UCSD-AML1 (cell line): ENCODE results near the gene NCLN.
"Not testable (repeated sequence)": the region's sequence is repeated elsewhere in the genome, so short reads cannot be mapped to it uniquely, and the experiment has no call there.

Experiments
- DNase-seq: peaks from one replicate; lab custom pipeline; 2025; ENCODE audit not compliant: unreplicated experiment; lab: John Stamatoyannopoulos, UW

The NCLN gene

GRCh38 chr19:3179739-3180293, 5.9 kb upstream of the NCLN start:
- no peak for DNase-seq

GRCh38 chr19:3183721-3184641, 1.7 kb upstream of the NCLN start:
- no peak for DNase-seq

DNA sequence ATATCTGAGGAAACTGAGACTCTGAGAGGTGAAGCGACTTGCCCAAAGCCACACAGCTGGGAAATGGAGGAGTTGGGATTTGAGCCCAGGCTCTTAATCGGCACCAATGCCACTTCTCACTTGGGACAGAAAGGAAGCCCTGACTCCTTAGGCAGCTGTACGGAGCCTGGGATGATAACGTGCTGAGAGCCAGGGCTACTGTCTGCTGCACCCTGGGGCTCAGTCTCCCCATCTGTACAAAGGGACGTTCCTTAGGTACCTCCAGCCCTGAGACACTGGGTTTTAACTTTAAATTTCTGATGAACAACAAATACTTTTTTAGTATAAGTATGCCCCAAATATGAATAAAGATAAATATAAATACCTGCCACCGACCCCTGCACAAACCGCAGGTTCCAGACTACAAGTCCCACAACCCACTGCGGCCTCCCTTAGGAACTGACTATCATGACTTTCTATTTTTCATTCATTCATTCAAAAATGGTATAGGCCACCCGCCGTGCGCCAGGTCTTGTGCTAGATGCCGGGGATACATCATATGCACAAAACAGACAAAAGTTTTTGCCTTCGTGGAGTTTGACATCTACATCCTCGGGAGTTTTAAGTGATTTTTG, 776 bp upstream of the NCLN start:
- no peak for DNase-seq

DNA sequence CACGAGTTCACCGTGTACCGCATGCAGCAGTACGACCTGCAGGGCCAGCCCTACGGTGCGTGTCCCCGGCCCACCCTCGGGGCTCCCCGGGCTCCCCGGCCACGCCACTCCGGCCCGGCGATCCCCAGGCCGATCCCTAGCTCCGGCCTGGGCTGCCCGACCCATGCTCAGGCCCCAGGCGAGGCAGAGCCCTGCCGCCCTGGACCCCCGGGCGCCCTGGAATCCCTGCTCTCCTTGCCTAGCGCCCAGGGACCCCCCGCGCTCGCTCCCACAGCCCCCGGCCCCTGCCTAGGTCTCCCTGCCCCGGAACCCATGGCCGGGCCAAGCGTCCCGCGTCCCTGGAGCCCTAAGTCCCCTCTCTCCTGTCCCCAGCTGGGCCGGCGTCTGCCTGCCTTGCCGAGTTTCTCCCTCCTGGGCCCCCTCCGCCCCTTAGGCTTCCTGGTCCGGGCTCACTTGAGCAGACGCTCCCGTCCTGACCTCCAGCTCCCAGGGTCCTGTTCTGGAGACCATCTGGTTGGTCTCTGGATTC, 494 bp downstream of the NCLN start:
- no peak for DNase-seq

GRCh38 chr19:3186891-3187661, 1.3 kb downstream of the NCLN start:
- no peak for DNase-seq

- no peak for DNase-seq
Measured at GRCh38 chr19:3187662-3188511, 2.2 kb downstream of the NCLN start.

GRCh38 chr19:3188627-3189596, 3.2 kb downstream of the NCLN start:
- peak; percentile 40 for DNase-seq

GRCh38 chr19:3189702-3190469, 4.2 kb downstream of the NCLN start:
- DNase-seq: no peak

- DNase-seq: no peak
Measured at GRCh38 chr19:3190470-3190770, 4.7 kb downstream of the NCLN start.

DNA sequence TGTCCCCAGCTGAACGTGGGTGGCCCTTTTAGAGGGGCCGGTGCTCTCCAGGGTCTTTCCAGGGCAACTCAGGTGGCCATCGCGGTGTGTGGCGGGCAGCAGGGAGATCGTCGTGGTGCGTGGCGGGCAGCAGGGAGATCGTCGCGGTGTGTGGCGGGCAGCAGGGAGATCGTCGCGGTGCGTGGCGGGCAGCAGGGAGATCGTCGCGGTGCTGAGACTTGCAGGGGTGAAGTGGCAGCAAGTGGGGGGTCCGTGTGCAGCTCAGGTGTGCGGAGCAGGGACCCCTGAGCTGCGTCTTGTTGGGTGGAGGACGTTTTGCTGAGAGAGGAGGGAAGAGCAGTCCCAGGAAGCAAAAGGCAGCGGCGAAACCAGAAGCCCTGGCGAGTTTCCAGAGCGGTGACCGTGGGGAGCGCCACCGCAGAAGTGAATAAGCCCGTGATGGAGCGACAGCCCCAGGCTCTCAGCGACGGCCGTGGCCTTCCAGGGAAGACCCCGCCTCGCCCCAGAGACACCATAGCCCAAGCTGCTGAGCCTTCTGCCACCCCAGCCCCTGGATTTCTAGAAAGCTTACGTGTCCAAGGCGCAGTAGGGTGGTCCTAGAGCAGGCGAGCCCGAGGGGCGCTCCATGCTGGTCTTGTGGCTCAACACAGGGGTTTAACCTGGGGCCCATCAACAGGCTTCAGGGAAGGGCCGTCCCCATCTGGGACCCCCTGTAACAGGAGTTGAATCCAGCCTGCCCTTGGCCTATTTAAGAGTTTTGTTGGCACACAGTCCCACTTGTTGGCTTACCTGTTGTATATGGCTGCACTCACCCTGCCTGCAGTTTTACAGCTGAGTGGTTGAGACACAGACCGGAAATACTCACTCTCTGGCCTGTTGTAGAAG, 5.4 kb downstream of the NCLN start:
- no peak for DNase-seq

DNA sequence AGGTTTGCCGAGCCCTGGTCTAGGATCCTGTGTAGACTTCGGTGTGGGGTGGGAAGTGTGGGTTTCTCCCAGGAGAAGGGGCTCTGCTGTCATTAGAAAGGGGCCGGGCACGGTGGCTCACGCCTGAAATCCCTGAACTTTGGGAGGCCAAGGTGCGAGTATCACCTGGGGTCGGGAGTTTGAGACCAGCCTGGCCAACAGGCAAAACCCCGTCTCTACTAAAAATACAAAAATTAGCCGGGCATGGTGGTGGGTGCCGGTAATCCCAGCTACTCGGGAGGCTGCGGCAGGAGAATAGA, 6.0 kb downstream of the NCLN start:
- not testable (repeated sequence) for DNase-seq

DNA sequence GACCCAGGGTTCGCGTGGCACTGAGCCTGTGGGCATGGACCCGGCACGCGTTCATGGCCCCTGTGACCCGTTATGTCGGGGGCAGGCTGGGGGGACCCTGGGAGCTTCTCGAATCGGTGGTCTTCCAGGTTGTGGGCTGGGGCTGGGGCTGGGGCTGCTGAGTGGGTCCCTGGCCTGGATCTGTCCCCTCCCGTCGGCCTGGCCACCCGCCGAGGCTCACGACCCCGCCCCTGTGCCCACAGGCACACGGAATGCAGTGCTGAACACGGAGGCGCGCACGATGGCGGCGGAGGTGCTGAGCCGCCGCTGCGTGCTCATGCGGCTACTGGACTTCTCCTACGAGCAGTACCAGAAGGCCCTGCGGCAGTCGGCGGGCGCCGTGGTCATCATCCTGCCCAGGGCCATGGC, 6.5 kb downstream of the NCLN start:
- no peak for DNase-seq

- no peak for DNase-seq
Measured at GRCh38 chr19:3192684-3193083, 7.0 kb downstream of the NCLN start.

- DNase-seq: peak; percentile 25
Measured at GRCh38 chr19:3193256-3194105, 7.8 kb downstream of the NCLN start.

DNA sequence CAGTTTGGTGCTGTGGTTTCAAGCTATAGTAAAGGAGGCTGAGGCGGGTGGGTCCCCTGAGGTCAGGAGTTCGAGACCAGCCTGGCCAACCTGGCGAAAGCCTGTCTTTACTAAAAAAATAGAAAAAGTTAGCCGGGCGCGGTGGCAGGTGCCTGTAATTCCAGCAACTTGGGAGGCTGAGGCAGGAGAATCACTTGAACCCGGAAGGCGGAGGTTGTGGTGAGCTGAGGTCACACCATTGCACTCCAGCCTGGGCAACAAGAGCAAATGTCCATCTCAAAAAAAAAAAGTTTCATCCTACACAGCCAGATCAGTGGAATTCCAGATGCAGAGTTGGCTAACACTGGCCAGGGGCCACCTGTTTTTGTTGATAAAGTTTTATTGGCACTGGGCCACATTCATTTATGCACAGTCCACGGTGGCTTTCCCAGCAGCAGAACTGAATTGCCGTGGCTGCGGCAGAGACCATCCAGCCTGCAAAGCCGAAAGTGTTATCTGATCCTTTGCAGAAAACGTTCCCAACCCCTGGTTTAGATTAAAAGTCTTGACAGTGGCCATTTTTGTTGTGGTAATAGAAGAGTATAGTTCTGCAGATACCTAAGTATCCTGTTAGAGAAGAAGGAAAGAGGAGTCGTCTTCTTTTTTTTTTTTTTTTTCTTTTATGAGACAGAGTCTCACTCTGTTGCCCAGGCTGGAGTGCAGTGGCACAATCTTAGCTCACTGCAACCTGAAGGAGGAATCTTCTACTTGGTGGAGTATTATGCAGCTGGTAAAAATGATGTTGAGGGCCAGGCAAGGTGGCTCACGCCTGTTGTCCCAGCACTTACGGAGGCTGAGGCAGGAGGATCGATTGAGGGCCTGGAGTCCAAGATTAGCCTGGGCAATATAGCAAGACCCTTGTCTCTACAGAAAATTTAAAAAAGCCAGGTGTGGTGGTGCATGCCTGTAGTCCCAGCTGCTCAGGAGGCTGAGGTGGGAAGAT, 8.7 kb downstream of the NCLN start:
- DNase-seq: no peak
